Immature natural killer cell (primary cell): ENCODE results near the gene LMAN2. TPM values are rescaled to one million over a fixed set of nuclear protein-coding genes. Genes with fewer than 3 reads are reported as not detected.
A peak's percentile ranks its signal among the peaks of the same experiment; 100 is the strongest.

ENCODE experiments used
- DNase-seq, 3 donors: peaks; one replicate each; pipeline ENCODE4 v3.0.0; 2022; ENCODE audit warnings: mixed read lengths in 1 of 3
- H3K27ac Mint-ChIP-seq, 6 donors: one replicate each; pipeline ENCODE4 v1.8.0; 2020; ENCODE audit warnings: mixed read lengths in 6 of 6, mild to moderate bottlenecking in 5 of 6, inconsistent platforms in 4 of 6, moderate library complexity in 3 of 6
- H3K27me3 Mint-ChIP-seq, 3 donors: one replicate each; pipeline ENCODE4 v1.8.0; 2020 to 2021; ENCODE audit warnings: low read depth in 3 of 3, mild to moderate bottlenecking in 3 of 3, mixed read lengths in 3 of 3, moderate library complexity in 3 of 3, inconsistent platforms in 1 of 3
- H3K36me3 Mint-ChIP-seq, 3 donors: one replicate each; pipeline ENCODE4 v1.8.0; 2020; ENCODE audit warnings: mixed read lengths in 3 of 3, inconsistent platforms in 2 of 3, mild to moderate bottlenecking in 2 of 3
- H3K4me1 Mint-ChIP-seq, 2 donors: one replicate each; pipeline ENCODE4 v1.8.0; 2020; ENCODE audit warnings: inconsistent platforms in 2 of 2, mild to moderate bottlenecking in 2 of 2, mixed read lengths in 2 of 2, moderate library complexity in 1 of 2
- H3K4me3 Mint-ChIP-seq, 5 donors: one replicate each; pipeline ENCODE4 v1.8.0; 2020; ENCODE audit warnings: mild to moderate bottlenecking in 5 of 5, mixed read lengths in 5 of 5, inconsistent platforms in 3 of 5, moderate library complexity in 3 of 5
- H3K9me3 Mint-ChIP-seq, 6 donors: one replicate each; pipeline ENCODE4 v1.8.0; 2020; ENCODE audit warnings: mild to moderate bottlenecking in 6 of 6, mixed read lengths in 6 of 6, inconsistent platforms in 4 of 6, moderate library complexity in 3 of 6
- polyA plus RNA-seq, 3 donors: library from polyadenylated mRNA; unstranded; fragments of 300-500 nt; fragmentation: Illumina TruSeq; gene quantifications; one replicate each; pipeline ENCODE4 v1.2.3, GENCODE V29; 2021

The LMAN2 gene
- polyA plus RNA-seq, 3 donors from 2014 or later: 316 to 441 (median 409) TPM

DNA sequence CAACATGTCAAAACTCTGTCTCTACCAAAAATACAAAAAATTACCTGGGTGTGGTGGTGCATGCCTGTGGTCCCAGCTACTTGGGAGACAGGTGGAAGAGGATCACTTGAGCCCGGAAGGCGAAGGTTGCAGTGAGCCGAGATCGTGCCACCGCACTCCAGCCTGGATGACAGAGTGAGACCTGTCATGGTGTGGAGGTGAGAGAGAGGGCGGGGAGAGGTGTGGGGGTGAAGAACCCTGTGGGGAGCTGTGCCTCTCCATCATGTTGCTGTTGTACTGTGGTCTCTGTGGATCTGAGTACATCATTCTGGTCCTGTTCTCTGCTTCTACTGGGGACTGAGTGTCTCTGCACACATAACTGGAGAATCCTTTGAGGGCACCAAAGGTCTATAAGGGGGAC, 21.4 kb upstream of the LMAN2 start:
- Mint-ChIP-seq H3K36me3 (peaks cover 13 to 18% (median 14%) of the 10 kb centered on the region in 3 donors), H3K4me1 (peaks cover 39 to 40% of the 10 kb centered on the region in 2 donors), H3K4me3 (peak overlapping the region in 2 of 5 donors; percentile 10 to 61), H3K27me3 (peaks cover 0 to 4% (median 1%) of the 10 kb centered on the region in 3 donors), H3K27ac (peak overlapping the region; percentile 66 to 84 (median 80)), H3K9me3 (no peaks in the 10 kb centered on the region)
- peak in 1 of 3 donors; percentile 22 for DNase-seq

DNA sequence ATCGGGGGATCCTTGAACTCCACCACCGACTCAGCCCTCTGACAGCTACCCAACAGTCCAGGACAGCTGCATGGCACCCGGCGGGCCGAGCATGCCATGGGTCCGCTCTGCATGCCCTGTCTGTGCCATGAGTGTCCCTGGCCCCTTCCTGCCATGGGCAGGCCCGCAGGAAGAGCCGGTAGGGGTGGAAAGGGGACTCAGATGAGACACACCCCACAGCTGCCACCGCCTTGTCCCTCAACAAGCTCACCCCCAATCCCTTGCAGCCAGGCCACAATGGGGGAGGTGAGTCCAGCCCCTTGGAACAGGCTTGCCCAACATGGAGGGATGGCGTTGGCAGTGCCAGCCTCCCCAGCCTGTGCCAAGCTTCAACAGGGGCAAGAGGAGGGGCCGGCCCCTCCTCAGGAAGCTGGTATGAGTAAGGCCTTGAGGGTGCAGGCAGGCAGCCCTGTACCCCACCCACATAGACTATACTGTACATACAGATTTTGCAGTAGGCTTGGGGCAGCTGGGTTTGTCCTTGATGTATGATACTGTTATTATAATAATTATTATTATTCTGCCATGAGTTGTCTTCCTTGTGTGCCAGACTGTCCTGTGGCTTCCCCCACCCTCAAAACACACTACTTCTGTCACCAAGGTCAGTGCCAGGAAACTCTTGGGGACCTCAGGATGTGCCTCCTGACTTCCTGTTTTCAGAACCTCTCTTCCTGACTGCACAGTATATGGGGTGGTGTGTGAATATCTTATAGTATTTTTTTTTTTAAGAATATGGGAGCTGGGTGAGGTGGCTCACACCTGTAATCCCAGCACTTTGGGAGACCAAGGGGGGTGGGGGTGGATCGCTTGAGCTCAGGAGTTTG, 20.8 kb upstream of the LMAN2 start:
- no peak for DNase-seq
- peak overlapping the region; percentile 66 to 84 (median 80) for H3K27ac Mint-ChIP-seq

DNA sequence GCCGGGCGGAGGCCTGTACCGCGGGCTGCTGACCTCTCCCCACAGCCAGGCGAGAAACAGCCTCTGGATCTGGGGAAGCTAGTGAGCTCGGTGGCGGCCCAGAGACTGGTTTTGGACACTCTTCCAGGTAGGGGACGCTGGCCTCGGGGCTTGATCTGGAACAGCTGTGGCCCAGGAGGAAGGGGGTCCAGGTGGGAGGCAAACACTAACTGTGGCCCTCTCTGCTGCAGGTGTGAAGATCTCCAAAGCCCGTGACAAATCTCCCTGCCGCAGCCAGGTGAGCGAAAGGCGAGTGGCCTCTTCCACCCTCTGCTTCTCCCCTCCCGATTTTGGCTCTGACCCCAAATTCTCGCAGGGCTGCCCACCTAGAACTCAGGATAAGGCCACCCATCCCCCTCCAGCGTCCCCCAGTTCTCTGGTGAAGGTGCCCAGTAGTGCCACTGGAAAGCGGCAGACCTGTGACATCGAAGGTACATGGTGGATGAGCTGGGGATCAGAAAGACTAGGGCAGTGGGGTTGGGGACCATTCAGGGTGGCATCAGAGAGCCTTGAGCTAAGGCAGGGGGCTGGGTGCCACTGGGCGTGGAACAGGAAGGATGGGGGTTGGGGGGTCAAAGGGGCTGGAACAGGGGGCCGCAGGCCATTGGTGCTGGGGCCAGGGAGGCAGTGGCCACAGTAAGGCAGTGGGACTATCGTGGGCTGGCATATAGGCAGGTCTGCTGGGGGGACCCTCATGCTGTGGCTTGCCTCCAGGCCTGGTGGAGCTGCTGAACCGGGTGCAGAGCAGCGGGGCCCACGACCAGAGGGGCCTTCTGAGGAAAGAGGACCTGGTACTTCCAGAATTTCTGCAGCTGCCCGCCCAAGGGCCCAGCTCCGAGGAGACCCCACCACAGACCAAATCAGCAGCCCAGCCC, 19.9 kb upstream of the LMAN2 start:
- no peak for DNase-seq
- peak overlapping the region in 4 of 5 donors; percentile 13 to 68 (median 42) for H3K4me3 Mint-ChIP-seq
- H3K27ac Mint-ChIP-seq: peak overlapping the region in 5 of 6 donors; percentile 31 to 74 (median 60)
- H3K36me3 Mint-ChIP-seq: peaks cover 13 to 19% (median 14%) of the 10 kb centered on the region in 3 donors
- H3K27me3 Mint-ChIP-seq: peaks cover 0 to 4% (median 3%) of the 10 kb centered on the region in 3 donors
- H3K9me3 Mint-ChIP-seq: no peaks in the 10 kb centered on the region
- peaks cover 39 to 40% of the 10 kb centered on the region in 2 donors for H3K4me1 Mint-ChIP-seq

More for the DNA sequence above, 20.8 kb upstream of the LMAN2 start:
- Mint-ChIP-seq H3K27me3 (peaks cover 0 to 4% (median 1%) of the 10 kb centered on the region in 3 donors), H3K36me3 (peaks cover 13 to 18% (median 14%) of the 10 kb centered on the region in 3 donors), H3K4me1 (peaks cover 39 to 40% of the 10 kb centered on the region in 2 donors), H3K4me3 (peak overlapping the region in 4 of 5 donors; percentile 10 to 61 (median 52)), H3K9me3 (no peaks in the 10 kb centered on the region)

DNA sequence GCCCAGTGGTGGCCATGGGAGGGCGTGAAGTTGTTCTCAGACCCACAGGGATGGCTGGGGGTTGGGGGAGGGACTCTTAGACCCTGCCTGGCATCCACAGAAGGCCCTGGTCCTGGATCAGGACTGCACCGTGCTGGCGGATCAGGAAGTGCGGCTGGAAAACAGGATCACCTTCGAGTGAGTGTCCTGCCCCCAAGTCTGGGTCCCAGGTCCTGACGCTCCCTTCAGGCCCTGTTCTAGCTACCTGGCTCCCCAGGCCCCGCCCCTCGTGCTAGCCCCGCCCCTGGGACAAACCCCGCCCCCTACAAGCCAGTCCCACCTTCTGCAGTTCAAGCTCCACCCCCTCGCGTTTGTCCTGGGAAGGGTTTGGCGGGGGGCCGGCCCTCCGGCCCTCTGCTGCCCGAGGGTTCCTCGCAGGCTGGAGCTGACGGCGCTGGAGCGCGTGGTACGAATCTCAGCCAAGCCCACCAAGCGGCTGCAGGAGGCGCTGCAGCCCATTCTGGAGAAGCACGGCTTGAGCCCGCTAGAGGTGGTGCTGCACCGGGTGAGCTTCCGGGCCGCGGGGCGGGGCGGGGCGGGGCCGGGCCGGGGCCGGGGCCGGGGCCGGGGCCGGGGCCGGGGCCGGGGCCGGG, 19.1 kb upstream of the LMAN2 start:
- peak; percentile 49 to 71 (median 67) for DNase-seq
- H3K4me3 Mint-ChIP-seq: peak overlapping the region in 1 of 5 donors; percentile 21
- peaks cover 13 to 21% (median 14%) of the 10 kb centered on the region in 3 donors for H3K36me3 Mint-ChIP-seq
- H3K27ac Mint-ChIP-seq: peak overlapping the region in 1 of 6 donors; percentile 34
- peaks cover 39 to 40% of the 10 kb centered on the region in 2 donors for H3K4me1 Mint-ChIP-seq
- no peaks in the 10 kb centered on the region for H3K9me3 Mint-ChIP-seq
- H3K27me3 Mint-ChIP-seq: peaks cover 0 to 4% (median 1%) of the 10 kb centered on the region in 3 donors

DNA sequence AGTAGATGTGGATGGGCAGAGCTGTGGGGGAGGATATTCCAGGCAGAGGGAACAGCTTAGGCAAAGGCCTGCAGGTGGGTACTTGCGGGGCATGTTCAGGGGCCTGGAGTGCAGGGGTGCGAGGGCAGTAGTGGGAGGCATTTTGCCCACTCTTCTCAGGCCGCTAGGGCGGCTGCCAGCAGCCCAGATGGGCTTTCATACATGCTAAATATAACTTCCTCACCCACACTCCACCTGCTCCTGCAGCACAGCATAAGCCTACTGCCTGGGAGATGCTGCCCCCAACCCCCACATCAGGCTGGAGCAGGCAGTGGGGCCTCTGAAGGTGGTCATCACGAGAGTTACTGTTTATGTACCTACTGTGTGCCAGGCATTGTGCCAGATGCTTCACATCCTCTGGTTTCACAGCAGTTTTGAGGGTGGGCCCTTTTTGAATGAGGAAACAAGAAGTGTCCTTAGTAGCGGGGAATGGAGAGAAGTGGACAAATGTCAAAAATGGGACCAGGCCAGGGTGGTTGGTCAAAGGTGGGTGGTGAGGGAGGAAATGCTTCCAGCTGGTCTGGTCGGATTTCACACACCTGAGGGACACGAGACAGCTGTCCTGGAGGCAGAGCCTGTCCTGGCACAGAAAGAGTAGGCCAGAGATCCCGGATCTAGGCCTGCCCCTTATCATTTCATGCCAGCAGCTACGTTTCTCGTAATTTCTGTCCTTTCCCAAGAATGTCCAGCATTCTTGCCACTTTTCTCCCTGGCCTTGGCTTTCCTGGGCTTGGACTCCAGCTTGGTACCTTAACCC, 18.4 kb upstream of the LMAN2 start:
- DNase-seq: no peak
- Mint-ChIP-seq H3K4me1 (peaks cover 39 to 40% of the 10 kb centered on the region in 2 donors), H3K27ac (peak overlapping the region in 4 of 6 donors; percentile 53 to 74 (median 68)), H3K36me3 (peaks cover 13 to 21% (median 14%) of the 10 kb centered on the region in 3 donors), H3K27me3 (peaks cover 0 to 4% (median 1%) of the 10 kb centered on the region in 3 donors), H3K9me3 (no peaks in the 10 kb centered on the region), H3K4me3 (no peak overlapping the region)

DNA sequence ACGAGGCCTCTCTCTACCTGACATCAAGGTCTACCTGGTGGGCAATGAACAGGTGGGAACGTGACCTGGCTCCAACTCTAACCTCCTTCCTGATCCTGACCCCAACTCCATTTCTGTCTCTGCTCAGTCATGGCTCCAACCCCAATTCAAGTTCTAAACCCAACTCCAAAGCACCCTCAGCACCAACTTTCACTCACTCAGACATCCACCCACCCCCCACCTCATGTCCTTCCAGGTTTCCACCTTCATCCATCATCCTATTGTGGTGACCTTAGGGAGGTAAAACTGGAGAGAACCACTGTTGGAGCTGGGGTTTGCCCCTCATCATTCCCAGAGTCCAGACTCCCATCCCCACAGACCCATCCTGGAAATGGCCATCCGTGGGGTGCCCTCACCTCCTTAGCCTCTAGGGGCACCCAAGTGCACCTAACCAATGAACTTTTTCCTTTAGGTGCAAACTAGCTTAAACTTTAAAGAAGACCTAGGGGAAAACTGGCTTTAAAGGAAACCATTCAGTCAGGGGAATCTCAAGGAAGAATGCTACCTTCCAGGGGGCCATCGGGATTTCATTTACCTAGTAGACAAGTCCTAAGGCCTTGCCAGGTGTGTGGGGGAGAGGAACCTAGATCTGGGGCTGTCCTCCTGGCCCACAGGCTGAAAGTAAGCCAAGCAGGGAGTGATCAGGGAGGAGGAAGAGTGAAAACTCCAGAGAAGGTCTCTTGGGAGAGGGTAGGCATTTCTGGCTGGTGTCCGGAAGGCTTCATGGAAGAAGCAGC, 17.6 kb upstream of the LMAN2 start:
- H3K27me3 Mint-ChIP-seq: peaks cover 0 to 4% (median 1%) of the 10 kb centered on the region in 3 donors
- H3K4me3 Mint-ChIP-seq: peak overlapping the region in 2 of 5 donors; percentile 16 to 18
- peaks cover 13 to 21% (median 14%) of the 10 kb centered on the region in 3 donors for H3K36me3 Mint-ChIP-seq
- DNase-seq: peak in 1 of 3 donors; percentile 32
- peaks cover 39 to 40% of the 10 kb centered on the region in 2 donors for H3K4me1 Mint-ChIP-seq
- H3K9me3 Mint-ChIP-seq: no peaks in the 10 kb centered on the region
- H3K27ac Mint-ChIP-seq: peak overlapping the region; percentile 53 to 79 (median 68)

DNA sequence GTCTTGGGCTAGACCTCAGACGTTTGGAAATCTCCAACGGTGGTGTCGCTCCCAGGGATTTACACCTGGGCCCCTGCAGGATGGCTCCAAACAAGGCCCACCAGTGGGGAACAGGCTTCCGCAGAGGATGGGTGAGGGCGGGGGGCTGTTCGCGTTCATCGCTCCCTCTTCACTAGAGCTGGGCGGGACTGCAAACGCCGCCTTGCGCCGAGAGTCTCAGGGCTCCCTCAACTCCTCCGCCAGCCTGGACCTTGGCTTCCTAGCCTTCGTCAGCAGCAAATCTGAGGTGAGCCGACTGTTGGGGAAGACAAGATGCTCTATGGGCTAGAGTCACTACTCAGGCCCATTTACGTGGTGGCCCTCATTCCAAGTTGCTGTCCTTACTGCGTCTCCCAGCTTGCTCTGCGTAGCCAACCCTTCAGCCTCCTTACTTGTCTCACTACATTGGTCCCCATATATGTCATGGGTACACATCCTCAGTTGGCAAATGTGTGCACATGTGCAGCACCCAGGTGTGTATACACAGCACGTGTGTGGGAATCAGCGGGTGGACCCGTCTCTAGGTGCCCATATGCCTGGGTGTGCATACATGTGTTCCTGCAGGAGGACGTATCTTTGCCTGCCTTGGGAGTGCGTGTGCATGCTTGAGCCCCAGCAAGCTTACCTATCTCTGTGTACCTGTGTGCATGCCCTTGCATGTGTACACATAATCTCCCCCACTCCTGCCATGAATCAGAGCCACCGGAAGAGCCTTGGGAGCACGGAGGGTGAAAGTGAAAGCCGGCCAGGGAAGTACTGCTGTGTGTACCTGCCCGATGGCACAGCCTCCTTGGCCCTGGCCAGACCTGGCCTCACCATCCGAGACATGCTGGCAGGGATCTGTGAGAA, 16.8 kb upstream of the LMAN2 start:
- Mint-ChIP-seq H3K9me3 (no peaks in the 10 kb centered on the region), H3K4me3 (no peak overlapping the region), H3K4me1 (peaks cover 39 to 44% of the 10 kb centered on the region in 2 donors), H3K27ac (peak overlapping the region in 3 of 6 donors; percentile 40 to 72 (median 43)), H3K36me3 (peaks cover 13 to 21% (median 14%) of the 10 kb centered on the region in 3 donors), H3K27me3 (peaks cover 0 to 4% (median 1%) of the 10 kb centered on the region in 3 donors)
- no peak for DNase-seq

DNA sequence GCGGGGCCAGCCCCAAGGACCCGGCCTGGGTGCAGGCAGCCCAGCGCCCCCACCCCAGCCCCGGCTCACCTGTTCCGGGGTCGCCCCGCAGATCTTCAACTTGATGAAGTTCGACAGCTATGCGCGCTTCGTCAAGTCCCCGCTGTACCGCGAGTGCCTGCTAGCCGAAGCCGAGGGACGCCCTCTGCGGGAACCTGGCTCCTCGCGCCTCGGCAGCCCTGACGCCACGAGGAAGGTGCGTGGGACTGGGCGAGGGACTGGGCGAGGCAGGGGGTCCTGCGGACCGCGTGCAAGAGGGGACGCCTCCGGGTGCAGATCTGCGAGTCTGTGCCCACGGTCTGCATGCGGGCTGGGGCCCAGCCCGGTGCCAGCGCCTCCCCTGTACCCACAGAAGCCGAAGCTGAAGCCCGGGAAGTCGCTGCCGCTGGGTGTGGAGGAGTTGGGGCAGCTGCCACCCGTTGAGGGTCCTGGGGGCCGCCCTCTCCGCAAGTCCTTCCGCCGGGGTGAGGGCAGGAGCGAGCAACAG, 15.9 kb upstream of the LMAN2 start:
- Mint-ChIP-seq H3K27me3 (peaks cover 0 to 4% (median 1%) of the 10 kb centered on the region in 3 donors), H3K4me1 (peaks cover 38 to 44% of the 10 kb centered on the region in 2 donors), H3K27ac (no peak overlapping the region), H3K36me3 (peaks cover 13 to 18% (median 14%) of the 10 kb centered on the region in 3 donors), H3K4me3 (no peak overlapping the region), H3K9me3 (no peaks in the 10 kb centered on the region)
- DNase-seq: no peak

DNA sequence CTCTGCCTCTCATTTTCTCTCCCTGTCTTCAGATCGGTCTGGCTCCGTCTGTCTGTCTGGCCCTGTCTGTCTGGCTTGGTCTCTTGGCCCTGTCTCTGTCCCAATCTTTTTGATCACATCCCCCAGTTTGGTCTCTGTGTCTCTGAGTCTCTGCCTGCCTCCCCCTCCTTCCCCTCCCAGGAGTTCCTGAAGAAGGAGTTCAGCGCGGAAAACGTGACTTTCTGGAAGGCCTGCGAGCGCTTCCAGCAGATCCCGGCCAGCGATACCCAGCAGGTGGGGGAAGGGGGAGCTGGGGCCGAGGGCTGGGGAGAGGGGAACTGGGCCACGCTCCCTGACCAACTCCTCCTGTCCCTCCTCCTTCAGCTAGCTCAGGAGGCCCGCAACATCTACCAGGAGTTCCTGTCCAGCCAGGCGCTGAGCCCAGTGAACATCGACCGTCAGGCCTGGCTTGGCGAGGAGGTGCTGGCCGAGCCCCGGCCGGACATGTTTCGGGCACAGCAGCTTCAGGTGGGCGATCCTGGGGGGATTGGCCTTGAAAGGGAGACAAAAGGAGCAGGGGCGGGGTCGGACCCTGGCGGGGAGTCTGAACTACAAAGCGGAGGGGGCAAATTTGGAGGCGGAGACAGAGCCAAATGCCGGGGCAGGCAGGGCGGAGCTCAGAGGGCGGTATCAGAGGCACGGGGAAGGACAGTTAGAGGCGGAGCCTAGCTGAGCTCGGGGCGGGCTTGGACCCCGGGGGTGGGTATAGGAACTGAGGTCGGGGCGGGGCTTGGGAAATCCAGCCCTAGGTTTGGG, 15.3 kb upstream of the LMAN2 start:
- no peak overlapping the region for H3K27ac Mint-ChIP-seq
- H3K27me3 Mint-ChIP-seq: peaks cover 0 to 4% (median 1%) of the 10 kb centered on the region in 3 donors
- H3K4me3 Mint-ChIP-seq: peak overlapping the region in 1 of 5 donors; percentile 47
- DNase-seq: no peak
- peaks cover 13 to 18% (median 14%) of the 10 kb centered on the region in 3 donors for H3K36me3 Mint-ChIP-seq
- peaks cover 39 to 44% of the 10 kb centered on the region in 2 donors for H3K4me1 Mint-ChIP-seq
- no peaks in the 10 kb centered on the region for H3K9me3 Mint-ChIP-seq

DNA sequence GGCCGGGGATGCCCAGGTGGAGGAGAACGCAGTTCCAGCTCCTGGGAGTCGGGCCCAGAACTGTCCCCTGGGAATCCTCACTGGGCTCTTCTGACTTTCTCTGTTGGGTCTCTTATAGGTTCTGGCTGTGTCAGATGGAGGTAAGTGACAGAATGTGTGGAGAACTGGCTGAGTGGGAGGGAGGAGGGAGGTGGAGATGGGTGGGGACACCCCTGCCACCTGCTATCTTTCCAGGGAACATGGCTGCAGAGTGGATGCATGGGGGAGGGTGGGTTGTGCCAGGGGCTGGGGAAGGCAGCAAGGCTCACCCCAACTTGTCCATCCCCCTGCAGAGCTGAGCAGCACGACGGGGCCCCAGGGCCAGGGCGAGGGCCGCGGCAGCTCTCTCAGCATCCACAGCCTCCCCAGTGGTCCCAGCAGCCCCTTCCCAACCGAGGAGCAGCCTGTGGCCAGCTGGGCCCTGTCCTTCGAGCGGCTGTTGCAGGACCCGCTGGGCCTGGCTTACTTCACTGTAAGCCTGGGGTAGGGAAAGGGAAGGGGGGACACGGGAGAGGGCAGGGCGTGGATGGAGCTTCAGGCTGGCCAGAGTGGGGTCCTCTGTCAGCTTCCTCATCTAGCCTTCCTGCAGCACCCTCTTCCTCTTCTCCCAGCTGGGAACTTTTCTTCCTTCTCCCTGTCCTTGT, 14.5 kb upstream of the LMAN2 start:
- H3K4me1 Mint-ChIP-seq: peaks cover 42 to 44% of the 10 kb centered on the region in 2 donors
- peak overlapping the region in 1 of 5 donors; percentile 47 for H3K4me3 Mint-ChIP-seq

More for the DNA sequence above, 14.5 kb upstream of the LMAN2 start:
- H3K36me3 Mint-ChIP-seq: peaks cover 13 to 18% (median 14%) of the 10 kb centered on the region in 3 donors
- no peak for DNase-seq
- H3K27me3 Mint-ChIP-seq: peaks cover 0 to 3% (median 1%) of the 10 kb centered on the region in 3 donors
- no peak overlapping the region for H3K27ac Mint-ChIP-seq
- H3K9me3 Mint-ChIP-seq: no peaks in the 10 kb centered on the region
